HEK293 (cell line): Measurements from ENCODE around the gene BAHD1.

Source experiments
- CTCF ChIA-PET: fragments of 350-600 bp; formaldehyde crosslinking; extraction: SDS; loops from one replicate; lab custom pipeline; 2021; ENCODE audit warnings: antibody characterized with exemption; lab: Yijun Ruan, JAX
- POLR2A ChIA-PET: fragments of 300-600 bp; formaldehyde crosslinking; extraction: SDS; loops from one replicate; lab custom pipeline; 2020; ENCODE audit warnings: antibody characterized with exemption, inconsistent platforms; lab: Yijun Ruan, JAX
- H3K27ac ChIP-seq: fragments of 200-500 bp; sonication (Bioruptor generic); 2 replicates; pipeline ENCODE4 v1.5.1; 2014; ENCODE audit warnings: low read depth, low read length, control low read depth, inconsistent platforms; ENCODE audit errors: extremely low read depth
- H3K36me3 ChIP-seq, 2 experiments: fragments of 200-500 bp in 1 of 2; sonication (Bioruptor generic) in 1 of 2; 1 replicate in 1 of 2; 2 replicates in 1 of 2; pipeline ENCODE4 v1.5.1; 2014 to 2017; ENCODE audit warnings: inconsistent platforms in 2 of 2, low read length in 2 of 2; ENCODE audit not compliant: control insufficient read depth in 2 of 2, insufficient read depth in 1 of 2
- H3K4me1 ChIP-seq: fragments of 200-500 bp; sonication (Bioruptor generic); 2 replicates; pipeline ENCODE4 v1.5.1; 2014; ENCODE audit warnings: mild to moderate bottlenecking, low read length, inconsistent platforms; ENCODE audit not compliant: control insufficient read depth, insufficient read depth
- H3K4me3 ChIP-seq: 2 replicates; pipeline ENCODE4 v1.5.1; 2011; ENCODE audit warnings: low read depth, mild to moderate bottlenecking, control low read depth, low read length, moderate library complexity
- H3K9me3 ChIP-seq: fragments of 200-500 bp; sonication (Bioruptor generic); 2 replicates; pipeline ENCODE4 v1.5.1; 2014; ENCODE audit warnings: low read depth, low read length, inconsistent platforms; ENCODE audit not compliant: control insufficient read depth, insufficient read depth
- BCL11B ChIP-seq: fragments of 450-650 bp; formaldehyde crosslinking; IDR thresholded peaks from 2 replicates; pipeline ENCODE4 v1.5.1; 2016; ENCODE audit warnings: low read depth, missing biosample characterization, missing genetic modification characterization
- BCL6B ChIP-seq: fragments of 450-650 bp; formaldehyde crosslinking; IDR thresholded peaks from 2 replicates; pipeline ENCODE4 v1.5.1; 2017; ENCODE audit warnings: missing biosample characterization, missing genetic modification characterization
- KLF17 ChIP-seq: fragments of 450-650 bp; formaldehyde crosslinking; IDR thresholded peaks from 2 replicates; pipeline ENCODE4 v1.5.1; 2016; ENCODE audit warnings: missing biosample characterization, missing genetic modification characterization
- OSR2 ChIP-seq: fragments of 450-650 bp; formaldehyde crosslinking; IDR thresholded peaks from 2 replicates; pipeline ENCODE4 v1.5.1; 2016; ENCODE audit warnings: missing biosample characterization, missing genetic modification characterization
- PATZ1 ChIP-seq: fragments of 450-650 bp; formaldehyde crosslinking; IDR thresholded peaks from 2 replicates; pipeline ENCODE4 v1.5.1; 2016; ENCODE audit warnings: missing biosample characterization, missing genetic modification characterization
- PRDM1 ChIP-seq: fragments of 450-650 bp; formaldehyde crosslinking; IDR thresholded peaks from 2 replicates; pipeline ENCODE4; 2016; ENCODE audit warnings: missing biosample characterization, missing genetic modification characterization
- SP2 ChIP-seq: fragments of 450-650 bp; formaldehyde crosslinking; IDR thresholded peaks from 2 replicates; pipeline ENCODE4 v1.5.1; 2016; ENCODE audit warnings: missing biosample characterization, missing genetic modification characterization
- TRIM28 ChIP-seq: IDR thresholded peaks from 2 replicates; pipeline ENCODE4 v1.6.1; 2011; ENCODE audit warnings: low read length, control low read depth, borderline replicate concordance
- YY2 ChIP-seq: fragments of 450-650 bp; formaldehyde crosslinking; IDR thresholded peaks from 2 replicates; pipeline ENCODE4 v1.5.1; 2016; ENCODE audit warnings: missing biosample characterization, missing genetic modification characterization
- ZNF132 ChIP-seq: fragments of 450-650 bp; formaldehyde crosslinking; IDR thresholded peaks from 2 replicates; pipeline ENCODE4 v1.5.1; 2017; ENCODE audit warnings: missing biosample characterization, missing genetic modification characterization, borderline replicate concordance
- ZNF138 ChIP-seq: fragments of 450-650 bp; formaldehyde crosslinking; IDR thresholded peaks from 2 replicates; pipeline ENCODE4 v1.5.1; 2016; ENCODE audit warnings: missing biosample characterization, missing genetic modification characterization, borderline replicate concordance
- ZNF18 ChIP-seq: fragments of 450-650 bp; formaldehyde crosslinking; IDR thresholded peaks from 2 replicates; pipeline ENCODE4 v1.5.1; 2016; ENCODE audit warnings: missing biosample characterization, missing genetic modification characterization
- ZNF341 ChIP-seq: fragments of 450-650 bp; formaldehyde crosslinking; IDR thresholded peaks from 2 replicates; pipeline ENCODE4; 2016; ENCODE audit warnings: low read depth, missing biosample characterization, missing genetic modification characterization
- ZNF391 ChIP-seq: fragments of 450-650 bp; formaldehyde crosslinking; IDR thresholded peaks from 2 replicates; pipeline ENCODE4 v1.5.1; 2016; ENCODE audit warnings: low read depth, missing biosample characterization, missing genetic modification characterization, borderline replicate concordance
- ZNF398 ChIP-seq: fragments of 450-650 bp; formaldehyde crosslinking; IDR thresholded peaks from 2 replicates; pipeline ENCODE4 v1.5.1; 2017; ENCODE audit warnings: missing biosample characterization, missing genetic modification characterization
- ZNF514 ChIP-seq: fragments of 450-650 bp; formaldehyde crosslinking; IDR thresholded peaks from 2 replicates; pipeline ENCODE4 v1.5.1; 2016; ENCODE audit warnings: missing biosample characterization, missing genetic modification characterization
- ZNF529 ChIP-seq: fragments of 450-650 bp; formaldehyde crosslinking; IDR thresholded peaks from 2 replicates; pipeline ENCODE4 v1.5.1; 2017; ENCODE audit warnings: missing genetic modification characterization, missing biosample characterization; ENCODE audit not compliant: insufficient replicate concordance
- ZNF548 ChIP-seq: fragments of 450-650 bp; formaldehyde crosslinking; IDR thresholded peaks from 2 replicates; pipeline ENCODE4 v1.5.1; 2016; ENCODE audit warnings: missing biosample characterization, missing genetic modification characterization
- ZNF580 ChIP-seq: fragments of 450-650 bp; formaldehyde crosslinking; IDR thresholded peaks from 2 replicates; pipeline ENCODE4 v1.5.1; 2016; ENCODE audit warnings: missing biosample characterization, missing genetic modification characterization
- ZNF624 ChIP-seq: fragments of 450-650 bp; formaldehyde crosslinking; IDR thresholded peaks from 2 replicates; pipeline ENCODE4 v1.5.1; 2017; ENCODE audit warnings: missing biosample characterization, missing genetic modification characterization
- ZNF645 ChIP-seq: fragments of 450-650 bp; formaldehyde crosslinking; IDR thresholded peaks from 2 replicates; pipeline ENCODE4; 2016; ENCODE audit warnings: missing biosample characterization, missing genetic modification characterization
- ZNF707 ChIP-seq: fragments of 450-650 bp; formaldehyde crosslinking; IDR thresholded peaks from 2 replicates; pipeline ENCODE4 v1.5.1; 2016; ENCODE audit warnings: missing biosample characterization, missing genetic modification characterization

Gene BAHD1

GRCh38 chr15:40458495-40459371, 18.0 kb downstream of the BAHD1 start:
- ChIA-PET POLR2A (interaction anchor here (0.8 kb wide), 1 partner anchor 18 kb away, joined by 3 read pairs; the partner anchor contains the start of gene BAHD1), CTCF (interaction anchor here (0.6 kb wide), 1 partner anchor 727 kb away, joined by 4 read pairs; no protein-coding TSS in a partner anchor)
- H3K4me3 ChIP-seq = no peak overlapping the region
- H3K4me1 ChIP-seq = peaks cover 2% of the 10 kb centered on the region; the same call in 1 of the 2 replicates
- TF ChIP-seq ZNF18 (tag by site-specific recombination) (no peak), ZNF514 (tag by site-specific recombination) (no peak), SP2 (tag by site-specific recombination) (no peak), BCL6B (tag by site-specific recombination) (no peak), ZNF624 (tag by site-specific recombination) (no peak), BCL11B (tag by site-specific recombination) (no peak), ZNF138 (no peak), ZNF529 (tag by site-specific recombination) (no peak), ZNF580 (no peak), ZNF645 (tag by site-specific recombination) (no peak)
- TF ChIP-seq, all 188 proteins: peak for 0
- H3K27ac ChIP-seq = no peak overlapping the region
- peaks cover 0 to 39% of the 10 kb centered on the region in 2 experiments; a peak in 2 of 3 replicates for H3K36me3 ChIP-seq
- no peaks in the 10 kb centered on the region for H3K9me3 ChIP-seq

GRCh38 chr15:40459391-40460015, 18.8 kb downstream of the BAHD1 start:
- ChIA-PET POLR2A (interaction anchor here (0.8 kb wide), 1 partner anchor 18 kb away, joined by 3 read pairs; the partner anchor contains the start of gene BAHD1), CTCF (no interaction called here)
- Histone ChIP-seq H3K27ac (no peak overlapping the region), H3K36me3 (peaks cover 0 to 47% of the 10 kb centered on the region in 2 experiments; a peak in 2 of 3 replicates), H3K4me3 (no peak overlapping the region), H3K9me3 (no peaks in the 10 kb centered on the region), H3K4me1 (peaks cover 2% of the 10 kb centered on the region; the same call in 1 of the 2 replicates)
- TF ChIP-seq KLF17 (tag by site-specific recombination) = no peak
- TF ChIP-seq ZNF132 = no peak
- TF ChIP-seq ZNF398 (tag by site-specific recombination) = no peak
- TF ChIP-seq OSR2 (tag by site-specific recombination) = no peak
- TF ChIP-seq TRIM28 = no peak
- no peak for TF ChIP-seq ZNF391 (tag by site-specific recombination)
- TF ChIP-seq ZNF580 = no peak
- no peak for TF ChIP-seq ZNF707 (tag by site-specific recombination)
- TF ChIP-seq PATZ1 (tag by site-specific recombination) = no peak
- TF ChIP-seq YY2 (tag by site-specific recombination) = no peak
- TF ChIP-seq PRDM1 (tag by site-specific recombination) = no peak
- TF ChIP-seq ZNF548 (tag by site-specific recombination) = no peak
- no peak for TF ChIP-seq ZNF341 (tag by site-specific recombination)
